ENCODE measurements around the gene ASB13.
"Not testable (repeated sequence)": the region's sequence is repeated elsewhere in the genome, so short reads cannot be mapped to it uniquely, and the experiment has no call there.

The ASB13 gene

GRCh38 chr10:5604961-5605360 is 61.4 kb downstream of the ASB13 start:
- DNase-seq (ENCODE audit: low spot score) = no peak

- no peak for DNase-seq (ENCODE audit: low spot score)
Observed at GRCh38 chr10:5604236-5604925, 62.0 kb downstream of the ASB13 start.

- DNase-seq (ENCODE audit: low spot score) = no peak
Observed at GRCh38 chr10:5603848-5604170, 62.6 kb downstream of the ASB13 start.

- no peak for DNase-seq (ENCODE audit: low spot score)
Observed at GRCh38 chr10:5603091-5603847, 63.1 kb downstream of the ASB13 start.

- no peak for DNase-seq (ENCODE audit: low spot score)
Observed at GRCh38 chr10:5601826-5602495, 64.4 kb downstream of the ASB13 start.

- no peak for DNase-seq (ENCODE audit: low spot score)
Observed at GRCh38 chr10:5600908-5601307, 65.5 kb downstream of the ASB13 start.

GRCh38 chr10:5599613-5600520 is 66.5 kb downstream of the ASB13 start:
- DNase-seq (ENCODE audit: low spot score) = no peak

GRCh38 chr10:5598085-5598690 is 68.2 kb downstream of the ASB13 start:
- no peak for DNase-seq (ENCODE audit: low spot score)

GRCh38 chr10:5596611-5597341 is 69.6 kb downstream of the ASB13 start:
- no peak for DNase-seq (ENCODE audit: low spot score)

- DNase-seq (ENCODE audit: low spot score) = no peak
Observed at GRCh38 chr10:5595994-5596471, 70.4 kb downstream of the ASB13 start.

GRCh38 chr10:5595591-5595990 is 70.8 kb downstream of the ASB13 start:
- DNase-seq (ENCODE audit: low spot score) = no peak

- DNase-seq (ENCODE audit: low spot score) = no peak
Observed at GRCh38 chr10:5595095-5595494, 71.3 kb downstream of the ASB13 start.

- DNase-seq (ENCODE audit: low spot score) = no peak
Observed at GRCh38 chr10:5594271-5595049, 71.9 kb downstream of the ASB13 start.

GRCh38 chr10:5593347-5593746 is 73.0 kb downstream of the ASB13 start:
- not testable (repeated sequence) for DNase-seq (ENCODE audit: low spot score)

- no peak for DNase-seq (ENCODE audit: low spot score)
Observed at GRCh38 chr10:5592070-5592469, 74.3 kb downstream of the ASB13 start.

GRCh38 chr10:5591336-5591824 is 75.0 kb downstream of the ASB13 start:
- no peak for DNase-seq (ENCODE audit: low spot score)

- no peak for DNase-seq (ENCODE audit: low spot score)
Observed at GRCh38 chr10:5590816-5591215, 75.6 kb downstream of the ASB13 start.

GRCh38 chr10:5589661-5590511 is 76.5 kb downstream of the ASB13 start:
- no peak for DNase-seq (ENCODE audit: low spot score)

All from D341Med (cell line).